ENCODE data around the gene NPBWR2.

- TF ChIP-seq ZNF148 (tag by site-specific recombination; IDR thresholded peaks at IDR 0.05; ENCODE audit: borderline replicate concordance) (no peak), ZNF600 (tag by site-specific recombination; IDR thresholded peaks at IDR 0.05) (no peak), ZNF146 (tag by site-specific recombination; IDR thresholded peaks at IDR 0.05) (no peak), ZNF768 (tag by site-specific recombination; IDR thresholded peaks at IDR 0.05) (no peak), CTCF (tag by site-specific recombination; IDR thresholded peaks at IDR 0.05) (no peak), SCRT1 (tag by site-specific recombination; IDR thresholded peaks at IDR 0.05; ENCODE audit: borderline replicate concordance) (no peak), ZNF211 (tag by site-specific recombination; IDR thresholded peaks at IDR 0.05; ENCODE audit: low read depth) (no peak), PATZ1 (tag by site-specific recombination; IDR thresholded peaks at IDR 0.05) (no peak), ZNF362 (tag by site-specific recombination; IDR thresholded peaks at IDR 0.05) (no peak)
Observed at GRCh38 chr20:64099086-64099786, 8.1 kb downstream of the NPBWR2 start.
